GM23338 (cell line): ENCODE data around the gene ZNF511. TPM values are rescaled to one million over a fixed set of nuclear protein-coding genes. Genes with fewer than 3 reads are reported as not detected.
A peak's percentile ranks its signal among the peaks of the same experiment; 100 is the strongest.

Experiments
- ATAC-seq: fragments of 200-7000 bp; cut with Tn5 transposase; 3 replicates; pipeline ENCODE4 v1.9.1; 2020
- DNase-seq: peaks from one replicate; pipeline ENCODE4 v3.0.0-alpha.2; 2015; ENCODE audit warnings: low spot score
- H2AFZ ChIP-seq: fragments of 200-600 bp; sonication (generic); 2 replicates; pipeline ENCODE4 v1.8.0; 2016; ENCODE audit warnings: antibody characterized with exemption, mild to moderate bottlenecking, moderate library complexity
- H3F3A ChIP-seq: fragments of 200-600 bp; sonication (generic); replicated peaks from 2 replicates; pipeline ENCODE4 v1.8.0; 2017; ENCODE audit warnings: antibody characterized with exemption, mixed run types, low read depth
- H3K27ac ChIP-seq: fragments of 200-600 bp; sonication (generic); 2 replicates; pipeline ENCODE4 v1.6.1; 2016; ENCODE audit warnings: low read depth
- H3K27me3 ChIP-seq: fragments of 200-600 bp; sonication (generic); 2 replicates; pipeline ENCODE4 v1.8.0; 2016; ENCODE audit warnings: mild to moderate bottlenecking, mixed run types, moderate library complexity; ENCODE audit not compliant: insufficient read depth
- H3K36me3 ChIP-seq: fragments of 200-600 bp; sonication (generic); 2 replicates; pipeline ENCODE4 v1.8.0; 2016; ENCODE audit warnings: mild to moderate bottlenecking; ENCODE audit not compliant: insufficient read depth
- H3K4me1 ChIP-seq: fragments of 200-600 bp; sonication (generic); 2 replicates; pipeline ENCODE4 v1.8.0; 2016; ENCODE audit warnings: mild to moderate bottlenecking, moderate library complexity; ENCODE audit not compliant: insufficient read depth
- H3K4me2 ChIP-seq: fragments of 200-600 bp; sonication (generic); 2 replicates; pipeline ENCODE4 v1.7.1; 2017; ENCODE audit warnings: mixed run types
- H3K4me3 ChIP-seq: fragments of 200-600 bp; sonication (generic); 2 replicates; pipeline ENCODE4 v1.6.1; 2016; ENCODE audit warnings: mixed run types
- H3K79me2 ChIP-seq: fragments of 200-600 bp; sonication (generic); replicated peaks from 2 replicates; pipeline ENCODE4 v1.8.0; 2017; ENCODE audit warnings: mild to moderate bottlenecking; ENCODE audit not compliant: insufficient read depth
- H3K9me2 ChIP-seq: fragments of 200-600 bp; sonication (generic); 2 replicates; pipeline ENCODE4 v1.8.0; 2017; ENCODE audit not compliant: insufficient read depth
- H4K20me1 ChIP-seq: fragments of 200-600 bp; sonication (generic); replicated peaks from 2 replicates; pipeline ENCODE4 v1.8.0; 2017; ENCODE audit warnings: mild to moderate bottlenecking; ENCODE audit not compliant: insufficient read depth
- H3K27ac Mint-ChIP-seq: 2 replicates; pipeline ENCODE4 v1.8.0; 2020; ENCODE audit warnings: inconsistent platforms, mild to moderate bottlenecking, moderate library complexity, mixed read lengths
- H3K27me3 Mint-ChIP-seq: 3 replicates; pipeline ENCODE4 v1.8.0; 2022; ENCODE audit warnings: low read depth, mild to moderate bottlenecking, moderate library complexity, mixed read lengths, inconsistent platforms; ENCODE audit not compliant: insufficient read depth, poor library complexity
- H3K36me3 Mint-ChIP-seq: 3 replicates; pipeline ENCODE4 v1.8.0; 2021; ENCODE audit warnings: low read depth, mild to moderate bottlenecking, inconsistent platforms, moderate library complexity, mixed read lengths
- H3K4me1 Mint-ChIP-seq: 3 replicates; pipeline ENCODE4 v1.8.0; 2020; ENCODE audit warnings: mild to moderate bottlenecking, inconsistent platforms, mixed read lengths
- H3K4me3 Mint-ChIP-seq: 3 replicates; pipeline ENCODE4 v1.8.0; 2021; ENCODE audit warnings: moderate library complexity, mild to moderate bottlenecking, inconsistent platforms, mixed read lengths
- H3K9me3 Mint-ChIP-seq: 3 replicates; pipeline ENCODE4 v1.8.0; 2020; ENCODE audit warnings: moderate library complexity, mild to moderate bottlenecking, inconsistent platforms, mixed read lengths
- CREB1 ChIP-seq: fragments of 250-450 bp; sonication (Bioruptor Pico); IDR thresholded peaks from 2 replicates; pipeline ENCODE4 v1.5.0; 2020; ENCODE audit warnings: low read depth, mild to moderate bottlenecking, moderate library complexity
- CTCF ChIP-seq, 2 experiments: fragments of 200-600 bp in 1 of 2; sonication (generic) in 1 of 2; conservative IDR thresholded peaks; 2 replicates each; pipeline versions ENCODE4 v1.5.1 to v1.6.1; 2016 to 2017; ENCODE audit warnings: antibody characterized with exemption in 2 of 2, low read depth in 2 of 2, mild to moderate bottlenecking in 2 of 2, moderate library complexity in 1 of 2
- ETS1 ChIP-seq: IDR thresholded peaks from 2 replicates; pipeline ENCODE4 v1.6.1; 2016; ENCODE audit warnings: antibody characterized with exemption
- EZH2 ChIP-seq: fragments of 200-600 bp; sonication (generic); IDR thresholded peaks from one replicate; pipeline ENCODE4 v1.8.0; 2017; ENCODE audit warnings: antibody characterized with exemption, mild to moderate bottlenecking, low read depth; ENCODE audit not compliant: unreplicated experiment
- EZH2phosphoT487 ChIP-seq: fragments of 200-600 bp; sonication (generic); IDR thresholded peaks from one replicate; pipeline ENCODE4 v1.8.1; 2018; ENCODE audit warnings: antibody characterized with exemption; ENCODE audit not compliant: unreplicated experiment
- JUNB ChIP-seq: IDR thresholded peaks from one replicate; pipeline ENCODE4 v1.6.1; 2016; ENCODE audit warnings: antibody characterized with exemption; ENCODE audit not compliant: unreplicated experiment
- POLR2AphosphoS5 ChIP-seq: IDR thresholded peaks from 2 replicates; pipeline ENCODE4 v1.6.1; 2016; ENCODE audit warnings: antibody characterized with exemption, low read depth
- REST ChIP-seq: IDR thresholded peaks from one replicate; pipeline ENCODE4 v1.6.1; 2018; ENCODE audit warnings: antibody characterized with exemption; ENCODE audit not compliant: unreplicated experiment
- STAT1 ChIP-seq: IDR thresholded peaks from one replicate; pipeline ENCODE4 v1.6.1; 2016; ENCODE audit warnings: antibody characterized with exemption; ENCODE audit not compliant: unreplicated experiment
- ZNF114 ChIP-seq: fragments of 250-450 bp; sonication (Bioruptor Pico); IDR thresholded peaks from 2 replicates; pipeline ENCODE4 v1.5.0; 2020; ENCODE audit warnings: mild to moderate bottlenecking, moderate library complexity
- ZNF331 ChIP-seq: fragments of 250-450 bp; sonication (Bioruptor Pico); IDR thresholded peaks from 2 replicates; pipeline ENCODE4 v1.5.0; 2020; ENCODE audit warnings: low read depth, mild to moderate bottlenecking, moderate library complexity
- polyA plus RNA-seq: library from polyadenylated mRNA; unstranded; fragments of >200 nt; fragmentation: Nextera tagmentation; extraction: Ambion mirVana; gene quantifications from 2 replicates; pipeline ENCODE4 v1.2.1, GENCODE V29; 2016
- total RNA-seq: library from RNA; depleted of rRNA; stranded (reverse); fragments of >200 nt; shearing (Covaris generic); gene quantifications from 2 replicates; pipeline ENCODE4 v1.2.3, GENCODE V29; 2014

ZNF511 gene
- total and polyA plus RNA-seq, 2 experiments from 2014 or later: 41.3 to 104 TPM

GRCh38 chr10:133261726-133262325 is 46.9 kb upstream of the ZNF511 start:
- H2AFZ ChIP-seq: 0 out of 2 replicates have a peak overlapping the region, but pooled peaks have one; percentile 72
- peaks cover 8% of the 10 kb centered on the region for H3K27me3 ChIP-seq
- no peaks in the 10 kb centered on the region for H3F3A ChIP-seq
- Mint-ChIP-seq H3K4me1 (peaks cover 11% of the 10 kb centered on the region), H3K9me3 (no peaks in the 10 kb centered on the region), H3K4me3 (peak overlapping the region; percentile 72), H3K27ac (no peak overlapping the region), H3K27me3 (peaks cover 24% of the 10 kb centered on the region), H3K36me3 (peaks cover 3% of the 10 kb centered on the region; the same call in 1 of the 3 replicates)
- peak overlapping the region; percentile 84 for H3K4me2 ChIP-seq
- peak; percentile 19 for ATAC-seq
- DNase-seq: peak; percentile 73
- peaks cover 12% of the 10 kb centered on the region for H3K4me1 ChIP-seq
- H3K27ac ChIP-seq: no peak overlapping the region
- H3K36me3 ChIP-seq: no peaks in the 10 kb centered on the region
- no peaks in the 10 kb centered on the region for H3K9me2 ChIP-seq
- H4K20me1 ChIP-seq: no peaks in the 10 kb centered on the region
- H3K79me2 ChIP-seq: no peaks in the 10 kb centered on the region
- H3K4me3 ChIP-seq: peak overlapping the region; percentile 69
- TF ChIP-seq ZNF331 (CRISPR knock-in tag): no peak
- TF ChIP-seq POLR2AphosphoS5: peak; percentile 70

- H3K36me3 ChIP-seq: no peaks in the 10 kb centered on the region
- H4K20me1 ChIP-seq: no peaks in the 10 kb centered on the region
- no peaks in the 10 kb centered on the region for H3F3A ChIP-seq
- H3K9me2 ChIP-seq: no peaks in the 10 kb centered on the region
- H3K79me2 ChIP-seq: no peaks in the 10 kb centered on the region
- no peak for DNase-seq
- Mint-ChIP-seq H3K9me3 (no peaks in the 10 kb centered on the region), H3K4me3 (peak overlapping the region; percentile 72; the same call in 2 of the 3 replicates), H3K27ac (no peak overlapping the region), H3K27me3 (peaks cover 18% of the 10 kb centered on the region), H3K36me3 (peaks cover 3% of the 10 kb centered on the region; the same call in 1 of the 3 replicates), H3K4me1 (peaks cover 3% of the 10 kb centered on the region)
- peaks cover 8% of the 10 kb centered on the region for H3K4me1 ChIP-seq
- peak; percentile 4; the same call in 2 of the 3 replicates for ATAC-seq
- peak overlapping the region; percentile 50; the same call in 1 of the 2 replicates for H3K4me3 ChIP-seq
- H3K27ac ChIP-seq: no peak overlapping the region
- no peak overlapping the region for H2AFZ ChIP-seq
- peak overlapping the region; percentile 78; the same call in 1 of the 2 replicates for H3K4me2 ChIP-seq
- TF ChIP-seq JUNB: no peak
- TF ChIP-seq STAT1: no peak
- TF ChIP-seq ETS1: no peak
- TF ChIP-seq CREB1 (CRISPR knock-in tag): no peak
- peaks cover 8% of the 10 kb centered on the region for H3K27me3 ChIP-seq
Measured at GRCh38 chr10:133262696-133263095, 46.0 kb upstream of the ZNF511 start.

GRCh38 chr10:133263674-133264073 is 45.0 kb upstream of the ZNF511 start:
- Histone ChIP-seq H3K27me3 (peaks cover 8% of the 10 kb centered on the region), H4K20me1 (no peaks in the 10 kb centered on the region), H3K79me2 (no peaks in the 10 kb centered on the region), H3K4me2 (no peak overlapping the region), H3K27ac (no peak overlapping the region), H3F3A (no peaks in the 10 kb centered on the region), H3K36me3 (no peaks in the 10 kb centered on the region), H3K4me1 (peaks cover 8% of the 10 kb centered on the region), H3K9me2 (no peaks in the 10 kb centered on the region), H2AFZ (no peak overlapping the region), H3K4me3 (no peak overlapping the region)
- H3K27ac Mint-ChIP-seq: no peak overlapping the region
- DNase-seq: no peak
- peaks cover 3% of the 10 kb centered on the region for H3K4me1 Mint-ChIP-seq
- peaks cover 18% of the 10 kb centered on the region for H3K27me3 Mint-ChIP-seq
- ATAC-seq: no peak
- H3K36me3 Mint-ChIP-seq: peaks cover 3% of the 10 kb centered on the region; the same call in 1 of the 3 replicates
- H3K9me3 Mint-ChIP-seq: no peaks in the 10 kb centered on the region
- no peak overlapping the region for H3K4me3 Mint-ChIP-seq
- TF ChIP-seq ZNF331 (CRISPR knock-in tag) (no peak), EZH2 (no peak), ETS1 (no peak), ZNF114 (CRISPR knock-in tag) (no peak), POLR2AphosphoS5 (no peak), EZH2phosphoT487 (no peak), REST (no peak), CTCF (conservative IDR thresholded peaks at IDR 0.05; ENCODE audit: low read depth in 2 of 2) (no peak), JUNB (no peak), CREB1 (CRISPR knock-in tag) (no peak)
